Motor neuron (in vitro differentiated cells): ENCODE measurements around the gene PRDM7. TPM values are rescaled to one million over a fixed set of nuclear protein-coding genes. Genes with fewer than 3 reads are reported as not detected.
A peak's percentile ranks its signal among the peaks of the same experiment; 100 is the strongest.

Source experiments
- ATAC-seq, 8 experiments: fragments of 200-7000 bp; cut with Tn5 transposase; replicated peaks in 6 of 8; 2 replicates each; pipeline ENCODE4 v1.8.0; 2021; ENCODE audit warnings: mild to moderate bottlenecking in 8 of 8, moderate library complexity in 8 of 8
- H3K27ac ChIP-seq, 2 donors: fragments of 250-450 bp; sonication (Bioruptor Pico); 2 replicates each; pipeline ENCODE4 v1.9.0; 2021; ENCODE audit warnings: antibody characterized with exemption in 2 of 2, mild to moderate bottlenecking in 2 of 2, moderate library complexity in 1 of 2
- H3K4me1 ChIP-seq, 2 donors: fragments of 250-450 bp; sonication (Bioruptor Pico); replicated peaks in 1 of 2; 2 replicates each; pipeline ENCODE4 v1.6.1; 2021; ENCODE audit warnings: antibody characterized with exemption in 2 of 2, mild to moderate bottlenecking in 2 of 2, moderate library complexity in 1 of 2
- H3K4me3 ChIP-seq, 5 donors: fragments of 250-450 bp; sonication (Bioruptor Pico); 2 replicates each; pipeline ENCODE4 v1.9.0; 2021; ENCODE audit warnings: antibody characterized with exemption in 5 of 5, mild to moderate bottlenecking in 5 of 5, moderate library complexity in 4 of 5
- WGBS, 10 experiments: fragments of 450-650 bp; shearing (Covaris generic); methylation state at CpG; one replicate each; pipeline ENCODE4 v1.0.0; 2022; 5-methylcytosine and 5-hydroxymethylcytosine counted together
- in situ Hi-C, 9 experiments: fragments of 400-800 bp; cut with MboI; loops; one replicate each; pipeline ENCODE4 v1.15.0; 2021; ENCODE audit warnings: low sequenced_read_pairs in 9 of 9, low pct_unique_long_range_greater_than_20kb in 2 of 9; ENCODE audit not compliant: unreplicated experiment in 9 of 9
- total RNA-seq, 8 experiments: library from RNA; unstranded; fragments of 300-600 nt; gene quantifications; 2 replicates each; pipeline versions ENCODE4 v1.2.3 to v1.2.4, GENCODE V29; 2022

The PRDM7 gene
- total RNA-seq, 8 experiments from 2014 or later = 0.14 to 0.47 (median 0.26) TPM; not detected in 4

GRCh38 chr16:90023078-90023447 is 54.1 kb downstream of the PRDM7 start:
- no peak for ATAC-seq
- in situ Hi-C loops = no loop called here

DNA sequence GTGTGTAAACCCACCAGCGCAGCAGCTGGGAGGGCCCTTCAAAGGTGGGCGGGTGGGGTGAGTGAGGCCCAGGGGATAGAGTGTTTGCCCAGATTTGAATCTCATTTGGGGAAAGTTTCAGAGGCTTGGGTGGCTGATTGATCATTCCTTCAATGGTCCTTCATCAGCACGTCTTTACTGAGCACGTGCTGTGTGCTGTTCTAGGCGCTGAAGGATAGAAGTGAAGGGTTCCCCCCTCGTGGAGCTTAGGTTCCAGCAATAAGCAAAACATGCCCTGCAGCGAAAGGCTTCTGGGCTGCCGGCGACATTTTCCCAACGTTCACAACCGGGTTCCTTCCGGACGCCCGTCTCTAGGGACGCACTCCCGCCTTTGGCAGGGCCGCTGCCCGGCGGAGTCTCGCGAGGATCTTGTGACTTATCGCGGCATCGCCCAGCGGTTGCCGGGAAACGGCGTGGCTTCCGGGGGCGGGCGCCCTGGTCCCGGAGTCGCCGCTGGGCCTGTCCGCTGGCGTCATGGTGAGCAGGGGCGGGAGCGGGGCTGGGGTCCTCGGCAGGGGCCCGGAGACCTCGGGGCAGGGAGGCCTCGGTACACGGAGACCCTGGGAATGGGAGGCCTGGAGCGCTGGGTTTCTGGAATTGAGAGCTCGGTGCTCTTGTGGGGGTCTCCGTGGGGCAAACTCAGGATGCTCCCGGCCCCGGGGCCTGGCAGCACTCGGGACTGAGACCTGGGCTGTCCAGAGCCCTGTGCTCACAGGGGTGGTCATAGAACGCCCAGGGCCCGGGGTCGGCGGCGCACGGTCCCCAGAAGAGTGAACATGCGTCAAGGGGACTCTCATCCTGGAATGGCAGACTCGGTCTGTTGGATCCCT is 54.7 kb downstream of the PRDM7 start:
- Histone ChIP-seq H3K27ac (peak overlapping the region; percentile 81 to 86), H3K4me3 (peak overlapping the region; percentile 43 to 73 (median 58)), H3K4me1 (peaks cover 33 to 34% of the 10 kb centered on the region in 2 donors)
- ATAC-seq = peak; percentile 69 to 90 (median 76)
- 0 to 83% (median 7%) methylated on average over 1 to 12 of the region's 57 CpGs; no CpG with 5 or more reads in 3 of the 10 experiments for WGBS, 10 experiments
- in situ Hi-C loops = no loop called here

More at GRCh38 chr16:90023078-90023447, 54.1 kb downstream of the PRDM7 start:
- WGBS, 10 experiments = 0 to 62% (median 8%) methylated on average over 3 to 4 of the region's 7 CpGs; no CpG with 5 or more reads in 7 of the 10 experiments
- Histone ChIP-seq H3K4me1 (peaks cover 28 to 30% of the 10 kb centered on the region in 2 donors), H3K27ac (peak overlapping the region; percentile 81 to 86), H3K4me3 (peak overlapping the region; percentile 43 to 73 (median 58))

DNA sequence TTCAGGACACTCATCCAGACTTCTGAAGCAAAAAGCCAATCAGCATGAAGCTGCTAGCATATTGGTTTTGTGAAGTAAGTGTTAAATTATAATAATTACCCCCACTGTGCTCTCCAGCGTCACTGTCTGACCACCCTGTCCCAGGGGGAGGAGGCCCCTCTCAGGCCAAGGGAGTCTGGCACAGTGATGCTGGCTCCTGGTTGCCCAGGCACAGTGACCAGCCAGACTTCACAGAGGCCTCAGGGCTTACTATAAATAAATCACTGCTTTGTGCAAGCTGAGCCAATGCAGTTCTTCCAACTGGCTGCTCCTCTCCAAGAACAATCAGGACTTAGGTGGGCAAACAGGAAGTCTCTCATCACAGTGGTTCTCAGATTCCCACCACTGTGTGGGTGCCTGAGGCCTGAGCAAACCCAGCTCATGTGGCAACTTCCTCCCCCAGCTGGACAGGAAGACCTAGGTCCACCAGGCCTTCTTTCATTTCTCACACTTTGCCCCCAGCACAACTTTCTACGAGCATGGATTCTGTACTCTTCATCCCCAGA is 56.2 kb downstream of the PRDM7 start:
- 83 to 100% (median 100%) methylated on average over 1 of the region's 2 CpGs; no CpG with 5 or more reads in 6 of the 10 experiments for WGBS, 10 experiments
- Histone ChIP-seq H3K27ac (peak overlapping the region; percentile 83 to 87), H3K4me3 (peak overlapping the region in 3 of 5 donors; percentile 1 to 83 (median 82)), H3K4me1 (peaks cover 33 to 34% of the 10 kb centered on the region in 2 donors)
- peak in 3 of 8 experiments; percentile 4 to 35 (median 15) for ATAC-seq
- in situ Hi-C loops = no loop called here

GRCh38 chr16:90020260-90020837 is 56.8 kb downstream of the PRDM7 start:
- Histone ChIP-seq H3K4me3 (peak overlapping the region; percentile 80 to 96 (median 83)), H3K4me1 (peaks cover 33 to 34% of the 10 kb centered on the region in 2 donors), H3K27ac (peak overlapping the region; percentile 83 to 87)
- ATAC-seq = peak in 2 of 8 experiments; percentile 5 to 9
- 12 to 100% (median 59%) methylated on average over 1 to 7 of the region's 9 CpGs; no CpG with 5 or more reads in 2 of the 10 experiments for WGBS, 10 experiments
- in situ Hi-C loops = no loop called here

DNA sequence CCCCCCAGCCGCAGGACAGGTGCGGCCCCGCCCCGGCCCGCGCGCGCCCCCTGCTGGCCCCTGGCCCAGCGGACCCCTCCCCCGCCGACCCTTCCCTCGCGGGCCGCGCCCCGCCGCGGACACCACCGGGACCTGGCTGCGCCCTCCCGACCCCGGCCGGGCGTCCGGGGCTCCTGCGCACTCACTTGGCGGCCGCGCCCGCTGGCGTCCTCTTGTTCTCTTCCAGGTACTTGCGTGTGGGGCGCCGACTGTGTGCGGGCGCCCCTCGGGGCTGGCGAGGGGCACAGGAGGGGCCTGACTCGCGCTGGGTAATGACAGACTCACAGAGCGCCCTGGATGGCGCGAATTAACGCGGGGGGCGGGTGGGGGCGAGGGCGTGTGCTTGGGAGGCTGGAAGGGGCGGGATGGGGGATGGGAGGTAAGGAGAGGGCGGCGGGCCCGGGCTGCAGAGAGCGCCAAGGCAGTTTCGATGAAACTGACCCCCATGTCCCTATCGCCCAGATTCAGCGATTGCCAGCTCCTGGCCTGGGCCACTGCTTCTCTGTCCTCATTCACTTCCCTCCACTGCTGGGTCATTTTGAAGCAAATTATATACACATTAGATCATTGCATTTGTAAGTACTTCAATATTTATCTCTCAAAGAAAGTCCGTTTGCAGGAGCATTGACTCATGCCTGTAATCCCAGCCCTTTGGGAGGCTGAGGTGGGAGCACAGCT is 57.4 kb downstream of the PRDM7 start:
- in situ Hi-C loops = no loop called here
- 0 to 20% (median 12%) methylated on average over 1 to 2 of the region's 57 CpGs; no CpG with 5 or more reads in 6 of the 10 experiments for WGBS, 10 experiments
- H3K4me3 ChIP-seq = peak overlapping the region; percentile 80 to 96 (median 83)
- peak in 6 of 8 experiments; percentile 28 to 59 (median 49) for ATAC-seq
- peaks cover 33 to 34% of the 10 kb centered on the region in 2 donors for H3K4me1 ChIP-seq
- peak overlapping the region; percentile 83 to 87 for H3K27ac ChIP-seq

GRCh38 chr16:90018652-90019542 is 58.2 kb downstream of the PRDM7 start, which contains the start of gene DBNDD1:
Gene DBNDD1, minus strand, starts transcription at chr16:90019456. Its CDS starts 115 bp downstream, at chr16:90019341.
- H3K4me3 ChIP-seq = peak within 1 kb of the TSS; percentile 80 to 96 (median 83)
- H3K4me1 ChIP-seq = peaks cover 33 to 34% of the 10 kb centered on the region in 2 donors
- 0% methylated on average over 1 of the region's 103 CpGs; no CpG with 5 or more reads in 7 of the 10 experiments for WGBS, 10 experiments
- peak within 1 kb of the TSS; percentile 83 to 87 for H3K27ac ChIP-seq
- in situ Hi-C loops = no loop called here
- peak in 5 of 8 experiments; percentile 23 to 49 (median 27) for ATAC-seq

- Histone ChIP-seq H3K4me3 (peak overlapping the region; percentile 80 to 96 (median 83)), H3K4me1 (peaks cover 32% of the 10 kb centered on the region in 2 donors), H3K27ac (peak overlapping the region; percentile 83 to 87)
- 0 to 80% (median 23%) methylated on average over 1 to 5 of the region's 7 CpGs; no CpG with 5 or more reads in 4 of the 10 experiments for WGBS, 10 experiments
- in situ Hi-C loops = no loop called here
- ATAC-seq = no peak
Observed at GRCh38 chr16:90018297-90018651, 58.9 kb downstream of the PRDM7 start.

DNA sequence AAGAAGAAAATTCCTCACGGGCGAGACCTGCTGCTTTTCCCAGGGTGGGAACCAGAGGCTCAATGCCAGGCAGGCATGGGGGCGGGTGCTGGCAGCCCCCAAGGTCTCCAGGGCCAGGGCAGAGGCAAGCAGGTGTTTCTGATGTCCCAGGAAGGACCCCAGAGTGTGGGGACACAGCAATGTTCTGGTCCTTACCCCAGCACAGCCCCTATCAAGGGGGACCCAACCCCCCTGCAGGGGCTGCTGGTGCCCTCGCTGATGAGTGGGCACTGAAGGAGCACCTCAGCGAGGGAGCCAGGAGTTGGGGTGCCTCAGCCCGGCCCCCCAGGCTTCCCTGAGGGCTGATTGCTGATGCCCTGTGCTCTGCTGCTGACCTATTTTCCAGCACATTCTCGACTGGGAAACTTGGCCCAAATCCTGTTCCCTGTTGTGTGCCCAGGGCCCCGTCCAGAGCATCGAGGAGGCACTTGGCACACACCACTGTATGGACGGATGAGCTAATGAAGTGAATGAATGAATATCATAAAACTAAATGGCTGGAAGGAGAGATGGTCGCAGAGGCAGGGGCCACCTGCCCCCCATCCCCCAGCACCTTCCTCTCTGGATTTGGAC is 60.7 kb downstream of the PRDM7 start:
- no peak for ATAC-seq
- in situ Hi-C loops = no loop called here
- no peak overlapping the region for H3K4me3 ChIP-seq
- WGBS, 10 experiments = 0 to 100% (median 90%) methylated on average over 1 to 3 of the region's 11 CpGs; no CpG with 5 or more reads in 6 of the 10 experiments
- H3K27ac ChIP-seq = no peak overlapping the region
- peaks cover 22 to 23% of the 10 kb centered on the region in 2 donors for H3K4me1 ChIP-seq

- ATAC-seq = no peak
Observed at GRCh38 chr16:90015586-90016338, 61.4 kb downstream of the PRDM7 start.

GRCh38 chr16:90012991-90013745 is 64.0 kb downstream of the PRDM7 start:
- H3K4me3 ChIP-seq = no peak overlapping the region
- in situ Hi-C loops = no loop called here
- peak in 1 of 8 experiments; percentile 32 for ATAC-seq
- 32 to 90% (median 60%) methylated on average over 1 to 6 of the region's 13 CpGs; no CpG with 5 or more reads in 3 of the 10 experiments for WGBS, 10 experiments
- H3K27ac ChIP-seq = no peak overlapping the region
- peaks cover 6% of the 10 kb centered on the region in 2 donors for H3K4me1 ChIP-seq

More at GRCh38 chr16:90015586-90016338, 61.4 kb downstream of the PRDM7 start:
- WGBS, 10 experiments = 30 to 100% (median 84%) methylated on average over 1 to 16 of the region's 19 CpGs
- in situ Hi-C loops = no loop called here
- Histone ChIP-seq H3K4me1 (peaks cover 15 to 16% of the 10 kb centered on the region in 2 donors), H3K27ac (no peak overlapping the region), H3K4me3 (no peak overlapping the region)
